SIG-M5 (cell line): Measurements from ENCODE around the gene CREB3L2.
"Not testable (repeated sequence)": the region's sequence is repeated elsewhere in the genome, so short reads cannot be mapped to it uniquely, and the experiment has no call there.

ENCODE experiments used
- DNase-seq: peaks from one replicate; lab custom pipeline; 2025; lab: John Stamatoyannopoulos, UW

Gene CREB3L2

DNA sequence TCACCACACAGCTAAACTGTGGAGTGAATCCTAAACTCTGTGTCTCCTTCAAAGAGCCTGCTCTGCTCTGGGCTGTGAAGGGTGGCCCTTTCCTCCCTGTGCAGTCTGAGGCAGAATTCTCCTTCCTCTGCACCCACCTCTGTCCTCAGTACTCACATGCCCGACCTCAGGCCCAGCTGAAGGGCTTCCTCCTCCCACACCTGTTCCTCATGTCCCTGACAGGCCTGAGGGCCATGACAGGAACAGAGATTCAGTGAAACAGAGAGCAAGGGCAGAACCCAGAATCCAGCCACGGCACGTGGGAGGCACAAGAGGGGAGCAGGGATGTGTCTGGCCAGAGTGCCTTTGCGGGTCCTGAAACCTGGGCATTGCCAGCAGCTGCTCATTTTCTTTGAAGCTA lies 13.9 kb downstream of the CREB3L2 start:
- no peak for DNase-seq

DNA sequence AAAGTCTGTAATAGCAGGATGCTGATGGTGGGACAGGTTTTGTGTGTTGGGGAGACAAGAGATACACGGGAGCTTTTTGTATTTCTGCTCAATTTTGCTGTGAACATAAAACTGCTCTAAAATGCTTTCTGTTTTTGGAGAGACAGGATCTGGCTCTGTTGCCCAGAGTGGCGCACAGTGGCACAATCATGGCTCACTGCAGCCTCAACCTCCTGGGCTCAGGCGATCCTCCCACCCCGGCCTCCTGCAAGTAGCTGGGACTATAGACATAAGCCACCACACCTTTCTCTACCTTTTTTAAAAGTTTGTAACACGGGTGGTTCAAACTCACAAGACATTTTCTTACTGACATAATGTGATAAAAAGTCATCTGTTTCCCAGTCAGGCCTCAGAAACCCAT lies 14.3 kb downstream of the CREB3L2 start:
- DNase-seq = no peak

DNA sequence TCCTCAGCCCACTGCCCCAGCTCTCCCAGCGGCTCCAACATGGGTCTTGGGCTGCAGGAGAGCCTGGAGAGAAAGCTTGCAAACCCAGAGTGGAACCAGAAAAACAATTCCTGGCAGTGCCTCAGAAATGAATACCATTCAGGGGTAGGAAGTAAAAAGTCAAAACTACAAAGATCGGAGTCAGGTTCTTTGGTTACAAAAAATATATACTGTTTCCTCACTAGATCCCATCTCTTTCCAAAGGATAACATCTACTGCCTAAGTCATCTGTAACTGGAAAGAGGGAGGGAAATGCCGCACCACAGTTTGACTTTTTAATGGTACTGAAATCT lies 14.9 kb downstream of the CREB3L2 start:
- DNase-seq = no peak

DNA sequence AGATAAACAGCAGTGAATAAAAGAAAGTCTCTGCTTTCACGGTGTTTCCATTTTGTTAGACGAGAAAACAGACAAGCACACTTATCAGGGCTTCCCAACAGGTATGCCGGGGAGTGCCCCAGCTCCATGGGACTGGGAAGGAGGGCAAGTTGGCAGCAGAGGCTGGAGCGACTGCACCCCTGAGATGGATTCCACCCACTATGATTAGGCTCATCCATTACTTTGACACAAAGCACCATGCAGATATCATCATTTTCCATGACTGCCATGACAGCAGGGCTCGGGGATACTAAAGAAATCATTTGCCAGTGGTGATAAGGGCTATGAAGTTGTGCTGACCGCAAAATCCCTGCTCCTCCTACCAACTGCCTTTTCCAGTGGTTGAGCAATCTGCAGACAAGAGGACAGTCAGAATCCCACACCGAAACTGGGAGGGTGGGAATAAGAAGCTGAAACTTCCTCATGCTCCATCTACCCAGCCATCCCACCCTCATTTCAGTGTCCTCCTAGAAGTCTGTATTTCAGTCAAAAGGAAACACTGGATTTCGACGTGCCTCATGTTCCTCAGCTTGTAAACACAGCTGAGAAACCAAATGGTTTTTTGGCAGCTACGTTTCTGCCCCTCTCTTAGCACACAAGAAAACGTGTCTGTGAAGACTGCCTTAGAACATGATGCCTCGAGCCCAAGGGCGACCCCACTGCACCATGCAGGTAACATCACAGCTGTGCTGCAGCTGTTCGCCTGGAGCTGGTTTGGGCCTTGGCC lies 15.5 kb downstream of the CREB3L2 start:
- no peak for DNase-seq

DNA sequence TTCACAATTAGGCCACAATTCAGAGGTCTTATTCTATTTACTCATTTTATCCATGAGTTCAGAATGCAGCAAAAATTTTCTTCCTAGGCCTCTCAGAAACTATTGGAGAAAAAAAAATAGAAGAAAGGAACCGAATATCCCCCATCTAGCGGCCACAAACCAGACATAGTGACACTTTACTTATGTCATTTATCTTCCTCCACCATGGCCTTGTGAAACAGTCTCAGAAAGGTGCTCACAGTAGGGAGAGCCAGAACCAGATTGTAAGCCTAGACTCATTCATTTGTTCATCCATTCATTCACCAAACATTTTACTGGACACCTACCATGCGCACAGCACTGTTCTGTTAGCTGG lies 16.0 kb downstream of the CREB3L2 start:
- no peak for DNase-seq

DNA sequence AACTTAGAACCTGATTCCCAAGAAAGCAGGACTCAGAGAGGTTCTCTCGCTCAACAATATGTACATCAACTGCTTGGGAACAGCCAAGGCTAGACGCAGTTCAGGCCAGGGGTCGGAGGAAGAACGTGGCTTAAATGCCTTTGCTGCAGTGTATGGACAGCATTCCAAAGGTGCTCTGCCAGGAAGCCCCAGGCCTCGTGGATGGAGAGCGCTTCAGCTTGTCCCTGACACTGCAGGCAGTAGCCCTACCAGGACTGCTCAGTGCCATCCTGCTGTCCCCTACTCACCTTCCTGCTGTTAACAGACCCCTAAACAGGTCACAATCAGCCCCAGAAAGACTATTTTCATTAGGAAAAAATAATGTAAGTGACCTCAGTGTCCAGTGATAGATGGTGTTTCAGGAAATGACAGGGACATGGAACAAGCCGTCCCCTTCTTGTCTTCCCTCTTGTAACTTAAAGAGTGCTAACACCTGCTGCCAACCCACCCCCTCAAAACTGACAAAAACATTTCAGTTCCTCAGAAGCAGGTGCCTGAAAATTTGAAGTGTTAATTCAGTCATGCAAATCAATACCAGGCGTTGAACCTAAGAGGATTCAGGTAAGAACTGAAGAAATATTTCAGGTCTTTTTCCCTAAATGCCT lies 16.5 kb downstream of the CREB3L2 start:
- no peak for DNase-seq

DNA sequence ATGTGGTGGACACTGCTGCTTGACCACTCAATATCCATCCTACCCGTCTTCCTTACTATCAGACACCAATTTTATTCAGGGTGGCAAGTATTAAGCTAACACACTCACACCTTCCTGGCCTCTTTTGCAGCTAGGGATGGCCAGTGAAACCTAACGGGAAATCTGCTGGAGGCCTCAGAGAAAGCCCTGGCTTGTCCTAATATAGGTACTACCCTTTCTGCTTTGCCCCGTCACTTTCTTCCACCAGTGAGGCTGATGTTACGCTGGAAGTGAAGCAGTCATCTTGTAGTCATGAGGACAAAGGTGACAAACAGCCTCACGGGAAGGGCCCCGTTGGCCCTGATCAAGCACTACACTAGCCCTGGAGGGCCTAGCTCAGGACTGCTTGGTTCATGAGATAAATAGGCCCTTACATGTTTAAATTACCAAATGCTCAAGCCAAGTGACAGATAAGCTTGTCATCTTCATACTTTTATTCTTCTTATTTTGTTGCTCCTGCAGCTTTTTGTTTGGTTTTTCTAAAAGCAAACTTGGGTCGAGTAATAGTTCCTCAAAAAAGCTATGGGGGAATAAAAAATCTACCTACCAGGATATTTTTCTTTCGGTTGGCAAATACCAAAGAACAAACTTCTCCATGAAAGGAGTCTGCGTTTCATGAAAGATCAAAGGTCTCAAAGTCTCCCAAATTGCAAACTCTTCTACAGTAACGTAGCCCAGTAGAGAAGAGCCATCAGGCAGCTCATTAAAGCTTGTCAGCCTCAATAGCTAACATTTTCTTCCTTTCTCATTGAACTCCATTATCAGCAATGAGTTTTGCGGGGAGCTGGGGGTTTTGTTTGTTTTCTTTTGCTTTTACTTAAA lies 17.5 kb downstream of the CREB3L2 start:
- no peak for DNase-seq

DNA sequence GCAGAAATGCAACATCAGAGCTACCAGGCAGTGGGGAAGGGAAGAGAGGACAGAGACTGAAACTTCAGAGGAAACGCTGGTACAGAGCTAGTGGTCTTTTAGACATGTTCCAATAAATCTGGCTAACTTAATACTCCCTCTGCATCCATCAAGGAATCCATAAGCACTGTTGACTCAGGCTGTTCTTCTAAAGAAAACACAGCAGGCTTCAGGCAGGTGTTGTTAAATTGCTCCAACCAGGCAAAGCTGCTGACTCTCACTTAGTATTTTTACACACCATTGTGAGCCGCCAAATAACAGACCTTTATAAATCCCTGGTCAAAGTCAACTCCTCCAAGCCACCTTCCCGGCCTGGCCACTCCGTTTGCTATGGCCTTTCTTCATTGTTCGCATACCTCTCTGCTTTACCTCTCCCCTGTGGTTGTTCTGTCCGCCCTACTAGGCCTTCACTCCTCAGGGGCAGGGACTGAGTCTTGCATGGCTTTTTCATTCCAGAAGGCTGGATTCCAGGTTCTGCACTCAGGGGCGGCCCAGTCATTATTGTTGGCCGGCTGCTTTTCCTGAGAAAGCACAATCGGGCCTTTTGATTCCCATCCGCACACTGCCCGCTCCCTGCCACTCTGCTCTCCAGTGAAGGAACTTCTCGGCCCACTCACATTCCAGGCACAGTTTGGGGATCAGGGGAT lies 18.4 kb downstream of the CREB3L2 start:
- DNase-seq = no peak

DNA sequence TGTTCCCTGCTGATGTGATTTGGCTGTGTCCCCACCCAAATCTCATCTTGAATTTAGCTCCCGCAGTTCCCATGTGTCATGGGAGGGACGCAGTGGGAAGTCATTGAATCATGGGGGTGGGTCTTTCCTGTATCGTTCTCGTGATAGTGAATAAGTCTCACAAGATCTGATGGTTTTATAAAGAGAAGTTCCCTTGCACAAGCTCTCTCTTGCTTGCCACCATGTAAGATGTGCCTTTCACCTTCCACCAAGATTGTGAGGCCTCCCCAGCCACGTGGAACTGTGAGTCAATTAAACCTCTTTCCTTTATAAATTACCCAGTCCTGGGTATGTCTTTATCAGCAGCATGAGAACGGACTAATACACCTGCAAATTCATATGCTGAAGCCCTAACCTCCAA lies 19.5 kb downstream of the CREB3L2 start:
- DNase-seq = not testable (repeated sequence)

DNA sequence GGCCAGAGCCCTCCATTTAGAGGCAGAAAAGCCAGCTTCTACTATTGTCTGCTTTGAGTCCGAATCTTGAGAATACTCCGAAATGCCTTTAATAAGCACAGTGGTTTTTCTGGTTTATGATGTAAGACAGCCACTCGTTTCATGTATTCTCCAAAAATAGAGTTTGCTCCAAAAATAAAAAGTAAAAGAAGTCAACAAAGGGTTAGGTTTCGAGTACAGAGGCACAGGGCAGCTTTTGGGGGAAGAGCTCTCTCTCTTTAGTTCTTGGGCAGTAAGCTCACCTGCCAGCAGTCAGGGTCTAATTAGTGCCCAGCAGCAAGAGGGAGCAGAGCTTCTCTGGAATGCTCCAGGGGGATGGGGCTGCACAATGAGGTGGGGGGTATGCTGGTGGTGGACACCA lies 20.2 kb downstream of the CREB3L2 start:
- DNase-seq = no peak

DNA sequence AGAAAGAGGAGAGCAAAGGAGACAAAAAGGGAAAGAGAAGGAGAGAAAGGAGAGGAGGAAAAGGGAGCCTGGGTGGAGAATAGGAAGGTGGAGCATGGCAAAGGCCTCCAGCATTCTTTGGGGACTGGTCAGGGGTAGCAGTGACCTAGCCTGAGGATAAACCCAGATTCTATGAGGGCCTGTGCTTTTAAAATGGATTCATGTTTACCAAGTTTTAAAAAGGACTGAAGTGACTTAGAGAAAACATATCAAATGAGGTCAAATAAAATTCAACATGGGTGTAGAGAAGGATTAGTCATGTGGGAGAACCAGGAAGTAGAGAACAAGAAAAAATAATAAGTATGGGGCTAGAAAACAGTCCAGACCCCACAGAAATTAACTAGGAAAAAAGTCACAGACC lies 20.7 kb downstream of the CREB3L2 start:
- DNase-seq = no peak

DNA sequence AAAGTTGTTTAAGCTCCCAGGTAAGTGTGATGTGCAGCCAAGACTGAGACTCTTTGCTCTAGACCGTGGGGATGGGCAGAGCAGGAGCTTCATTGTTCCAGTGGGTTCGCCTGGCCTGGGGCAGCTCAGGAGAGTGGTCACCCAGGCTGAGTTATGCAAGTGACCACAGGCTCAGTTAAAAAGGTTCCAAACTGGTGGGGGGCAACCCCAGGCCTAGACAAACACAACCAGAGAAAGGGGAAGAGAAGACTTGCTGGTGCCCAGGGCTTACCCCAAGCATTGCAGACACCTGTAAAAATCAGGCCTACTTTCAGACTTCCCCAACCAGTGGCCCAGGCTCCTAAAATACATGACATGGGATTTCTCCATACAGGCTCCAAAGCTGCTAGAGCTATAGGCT lies 21.6 kb downstream of the CREB3L2 start:
- no peak for DNase-seq

DNA sequence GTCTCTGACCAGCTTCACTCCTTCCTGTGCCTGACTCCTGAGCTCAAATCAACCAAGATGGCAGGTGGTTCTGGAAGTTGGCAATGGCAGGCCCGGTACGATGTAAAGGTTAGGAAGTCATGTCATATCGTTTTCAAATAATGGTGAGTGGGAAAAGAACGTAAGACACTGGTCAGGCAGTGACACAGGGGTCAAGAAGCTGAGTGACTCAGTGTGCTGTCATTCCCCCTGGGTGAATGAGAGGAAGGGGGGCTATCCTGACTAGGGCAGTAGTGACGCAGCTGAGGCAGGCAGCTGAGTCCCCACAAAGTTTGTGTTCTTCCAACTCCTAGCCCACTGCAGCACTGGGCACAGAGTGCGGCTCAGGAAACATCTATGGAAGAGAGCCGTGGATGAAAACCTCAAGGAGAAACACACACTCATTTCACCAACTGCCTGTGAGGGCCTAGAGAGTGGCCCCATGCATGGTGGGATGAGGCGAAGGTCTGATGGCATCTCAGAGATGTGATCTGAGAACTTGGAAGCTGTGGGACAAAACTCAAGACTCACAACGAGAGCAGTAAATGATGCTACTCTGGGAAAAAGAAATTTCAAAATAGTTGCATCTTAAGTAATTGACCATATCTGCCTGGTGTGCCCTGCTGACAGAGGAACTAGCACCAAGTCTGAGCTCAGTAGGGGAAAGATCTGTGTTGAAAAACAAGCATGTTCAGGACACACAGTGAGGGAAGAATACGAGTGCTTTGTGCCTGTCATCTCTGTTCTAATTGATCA lies 23.2 kb downstream of the CREB3L2 start:
- DNase-seq = no peak

DNA sequence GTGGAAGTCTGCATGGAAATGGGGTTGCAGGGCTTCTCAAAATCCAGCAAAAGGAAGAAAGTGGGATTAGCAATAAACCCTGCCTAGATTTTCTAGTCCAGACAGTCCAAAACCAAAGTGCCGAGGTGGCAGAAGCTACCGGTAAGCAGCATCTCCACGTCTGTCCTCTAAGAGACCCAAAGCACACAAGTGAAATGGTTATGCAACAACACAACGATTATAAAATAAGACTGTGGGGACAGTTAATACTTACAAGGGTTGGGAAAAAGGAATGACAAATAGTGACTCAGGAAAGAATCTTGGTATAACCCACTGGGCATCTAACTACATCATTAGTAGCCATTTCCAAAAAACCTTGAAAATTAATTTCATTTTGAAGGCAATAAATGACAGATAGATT lies 24.7 kb downstream of the CREB3L2 start:
- no peak for DNase-seq

DNA sequence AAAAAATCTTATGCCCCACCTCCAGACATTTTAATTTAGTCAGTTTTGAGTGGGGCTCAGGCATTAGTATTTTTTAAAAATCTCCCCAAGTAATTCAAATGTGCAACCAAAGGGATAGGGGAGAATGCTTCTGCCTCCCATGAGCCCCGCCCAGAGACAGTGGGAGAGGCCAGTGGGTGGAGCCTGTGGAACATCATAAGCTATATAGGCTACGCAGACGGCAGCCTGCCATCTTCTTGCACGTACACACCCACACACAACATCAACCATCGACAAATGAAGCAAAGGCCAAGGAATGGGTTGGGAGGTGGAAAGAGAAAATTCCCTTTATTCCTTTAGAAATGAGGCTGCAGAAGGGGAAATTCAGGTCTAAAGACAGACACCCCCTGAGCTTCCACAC lies 25.2 kb downstream of the CREB3L2 start:
- DNase-seq = no peak

DNA sequence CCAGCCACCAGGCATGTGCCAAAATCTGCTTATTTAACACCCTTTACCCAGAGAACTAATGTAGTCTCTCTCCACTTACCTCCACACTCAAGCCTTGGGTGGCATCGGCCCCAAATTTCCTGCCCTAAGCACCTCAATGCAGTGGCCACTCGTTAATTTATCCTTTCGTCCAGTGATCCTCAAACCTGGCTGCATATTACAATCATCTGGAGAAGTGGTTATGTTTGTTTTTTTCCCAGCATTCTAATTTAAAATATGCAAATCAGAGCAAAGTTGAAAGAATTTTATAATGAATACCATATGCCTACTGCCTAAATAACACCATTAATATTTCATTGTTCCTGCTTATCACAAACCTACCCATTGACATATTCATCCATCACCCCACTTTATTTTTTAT lies 25.7 kb downstream of the CREB3L2 start:
- no peak for DNase-seq

DNA sequence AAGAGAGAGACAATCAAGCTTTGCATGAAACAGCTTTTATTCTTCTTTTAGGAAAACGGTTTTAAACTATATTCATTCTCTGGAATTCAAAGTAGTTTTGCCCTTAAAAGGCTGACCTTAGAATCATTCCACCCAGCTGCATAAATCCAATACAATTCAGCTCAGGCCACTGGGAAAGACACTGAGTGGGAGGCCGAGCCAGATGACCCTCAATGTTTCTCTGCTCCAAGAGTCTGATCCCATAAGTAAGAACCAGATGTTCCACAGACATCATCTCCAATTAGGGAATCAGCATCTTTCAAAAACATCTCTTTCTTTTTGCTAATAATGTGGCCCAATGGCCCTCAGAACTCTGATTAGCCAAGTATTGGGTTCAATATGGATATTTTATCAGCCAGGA lies 26.1 kb downstream of the CREB3L2 start:
- no peak for DNase-seq

DNA sequence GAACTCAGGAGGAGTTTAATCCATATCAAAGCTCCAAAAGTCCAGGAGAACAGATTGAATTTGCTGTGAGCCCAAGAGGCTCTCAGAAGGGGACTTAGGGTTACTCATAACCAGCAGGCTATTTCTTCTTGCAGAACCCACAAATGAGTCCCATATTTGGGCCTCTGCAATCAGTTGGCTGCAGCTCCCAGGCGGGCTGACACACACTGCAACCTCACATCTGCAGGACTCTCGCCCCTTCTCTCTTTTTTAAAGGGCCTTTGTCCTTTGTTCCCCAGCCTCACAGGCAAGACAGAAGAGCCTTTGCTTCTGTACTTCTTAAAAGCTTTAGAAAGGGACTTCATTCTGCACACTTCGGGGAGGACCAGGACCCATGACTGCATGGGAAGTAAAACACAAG lies 26.7 kb downstream of the CREB3L2 start:
- DNase-seq = no peak

DNA sequence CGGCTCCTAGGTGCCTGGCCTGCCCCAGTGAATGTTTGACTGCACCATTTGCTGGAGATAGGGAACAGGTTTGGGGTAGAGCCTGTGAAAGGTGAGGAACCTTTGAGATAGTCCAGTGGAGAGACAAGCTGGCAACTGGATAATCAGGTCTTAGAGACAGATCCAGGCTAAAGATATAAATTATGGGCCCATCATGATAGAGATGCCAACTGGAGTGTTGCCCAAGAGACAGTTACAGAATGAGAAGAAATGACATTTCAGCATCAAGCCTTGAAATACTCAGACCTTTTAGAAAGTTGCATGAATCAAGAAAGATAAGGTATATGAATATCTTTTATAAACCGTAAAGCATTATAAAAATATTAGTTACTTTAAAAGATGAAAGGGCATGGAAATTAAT lies 27.1 kb downstream of the CREB3L2 start:
- no peak for DNase-seq

DNA sequence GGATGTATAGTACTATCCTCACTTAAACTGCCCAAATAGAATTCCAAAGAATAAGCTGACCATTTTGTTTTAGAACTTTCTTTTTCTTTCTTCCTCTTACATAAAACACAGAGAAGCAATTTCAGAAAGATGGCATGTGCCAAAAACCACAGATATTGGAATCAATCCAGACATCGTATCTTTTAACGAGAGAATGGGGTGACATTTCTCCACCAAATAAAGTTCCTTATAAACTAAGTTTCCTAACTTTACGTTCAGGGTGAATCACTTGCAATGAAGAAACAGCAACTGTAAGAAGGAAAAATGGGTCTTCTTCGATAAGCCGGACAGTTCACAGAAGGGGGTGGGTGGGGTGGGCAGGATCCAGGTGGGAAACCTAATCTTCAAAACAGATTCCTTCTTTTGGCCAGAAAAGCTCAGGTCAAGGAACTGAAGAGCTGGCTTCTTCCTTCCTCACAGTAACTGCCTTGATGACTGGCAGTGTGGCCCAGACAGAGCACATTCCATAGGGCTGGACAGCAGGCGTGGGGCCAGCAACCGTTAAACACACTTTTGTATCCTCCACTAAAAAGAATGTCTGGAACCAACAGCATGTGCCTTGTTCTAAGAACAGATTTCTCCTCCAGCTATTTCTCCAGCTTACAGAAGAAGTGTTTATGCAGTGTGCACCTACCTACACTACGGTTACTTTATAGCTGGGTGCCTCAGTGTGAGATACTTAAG lies 31.5 kb downstream of the CREB3L2 start:
- DNase-seq = no peak

DNA sequence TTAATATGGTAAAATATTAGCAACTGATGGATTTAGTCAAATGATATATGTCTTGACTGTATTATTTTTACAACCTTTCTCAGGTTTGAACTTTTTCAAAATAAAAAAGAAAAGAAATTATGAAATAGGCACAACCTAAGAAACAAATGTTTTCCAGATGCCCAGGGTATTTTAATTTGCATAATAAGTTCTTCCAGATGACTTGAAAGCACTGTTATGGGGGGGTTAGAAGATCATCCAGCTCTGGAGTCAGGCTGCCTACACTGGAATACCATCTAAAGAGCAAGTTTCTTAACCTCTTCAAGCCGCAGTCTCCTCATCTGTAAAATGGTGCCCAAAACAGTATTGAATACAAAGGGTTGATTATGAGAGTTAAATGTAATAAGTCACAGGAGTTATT lies 32.1 kb downstream of the CREB3L2 start:
- DNase-seq = no peak
